CD4-positive, alpha-beta T cell (primary cell): ENCODE measurements around the gene MAST2. TPM values are rescaled to one million over a fixed set of nuclear protein-coding genes. Genes with fewer than 3 reads are reported as not detected.

Experiments used
- ATAC-seq: fragments of 200-7000 bp; cut with Tn5 transposase; one replicate; pipeline ENCODE4 v1.10.0; 2022; ENCODE audit warnings: mild to moderate bottlenecking; ENCODE audit not compliant: poor library complexity
- CTCF ChIA-PET: fragments of 350-600 bp; sonication (Branson Sonifier 250); formaldehyde crosslinking; loops from one replicate; lab custom pipeline; 2021; ENCODE audit warnings: antibody characterized with exemption, inconsistent platforms; lab: Charles Lee
- POLR2A ChIA-PET: fragments of 350-600 bp; sonication (Branson Sonifier 250); formaldehyde crosslinking; loops from one replicate; lab custom pipeline; 2021; ENCODE audit warnings: antibody characterized with exemption, inconsistent platforms; lab: Charles Lee
- DNase-seq, 14 experiments: peaks; one replicate each; pipeline ENCODE4 v3.0.0-alpha.2; 2013 to 2020; ENCODE audit warnings: mixed read lengths in 2 of 14
- H3K27ac ChIP-seq, 2 donors: one replicate each; pipeline versions ENCODE4 v1.5.1 to v1.7.0; 2013; ENCODE audit warnings: low read length in 2 of 2, low read depth in 1 of 2, mild to moderate bottlenecking in 1 of 2
- H3K27me3 ChIP-seq, 2 experiments: 1 replicate in 1 of 2; 2 replicates in 1 of 2; pipeline versions ENCODE4 v1.6.1 to v1.7.0; 2013; ENCODE audit warnings: low read length in 2 of 2, control low read depth in 1 of 2, mild to moderate bottlenecking in 1 of 2, moderate library complexity in 1 of 2; ENCODE audit not compliant: insufficient read depth in 2 of 2, control insufficient read depth in 1 of 2
- H3K36me3 ChIP-seq: one replicate; pipeline ENCODE4 v1.6.1; 2013; ENCODE audit warnings: low read length, control low read depth; ENCODE audit not compliant: insufficient read depth
- H3K4me1 ChIP-seq: one replicate; pipeline ENCODE4 v1.6.1; 2013; ENCODE audit warnings: low read length, control low read depth; ENCODE audit not compliant: insufficient read depth
- H3K4me3 ChIP-seq: one replicate; pipeline ENCODE4 v1.5.1; 2013; ENCODE audit warnings: mild to moderate bottlenecking, low read length, moderate library complexity
- H3K9me3 ChIP-seq, 2 experiments: 1 replicate in 1 of 2; 2 replicates in 1 of 2; pipeline versions ENCODE4 v1.6.1 to v1.7.0; 2013; ENCODE audit warnings: low read length in 2 of 2, mild to moderate bottlenecking in 2 of 2, control low read depth in 1 of 2, moderate library complexity in 1 of 2; ENCODE audit not compliant: control insufficient read depth in 1 of 2, insufficient read depth in 1 of 2
- H3K27ac Mint-ChIP-seq: one replicate; pipeline ENCODE4 v1.8.0; 2020; ENCODE audit warnings: mixed read lengths
- H3K27me3 Mint-ChIP-seq: one replicate; pipeline ENCODE4 v1.8.0; 2021; ENCODE audit warnings: mixed read lengths
- H3K36me3 Mint-ChIP-seq: one replicate; pipeline ENCODE4 v1.8.0; 2021; ENCODE audit warnings: low read depth, mixed read lengths
- H3K4me1 Mint-ChIP-seq: one replicate; pipeline ENCODE4 v1.8.0; 2021; ENCODE audit warnings: low read depth, mixed read lengths
- H3K4me3 Mint-ChIP-seq: one replicate; pipeline ENCODE4 v1.8.0; 2020; ENCODE audit warnings: mild to moderate bottlenecking, mixed read lengths
- H3K9me3 Mint-ChIP-seq: one replicate; pipeline ENCODE4 v1.8.0; 2020; ENCODE audit warnings: mixed read lengths
- CTCF ChIP-seq: fragments of 200-600 bp; IDR thresholded peaks from one replicate; pipeline ENCODE4 v1.8.0; 2022; ENCODE audit warnings: antibody characterized with exemption, mild to moderate bottlenecking
- intact Hi-C, 2 experiments: fragments of 100-400 bp; cut with DNase I in 1 of 2; cut with micrococcal nuclease in 1 of 2; formaldehyde crosslinking; loops; one replicate each; pipeline versions ENCODE4 v1.15.1 to v1.9.0; 2023 to 2025; cut with DNase I, micrococcal nuclease
- total RNA-seq, 174 experiments: library from RNA in 2 of 174; stranded (reverse) in 2 of 174; gene quantifications; one replicate each; pipeline ENCODE4 v1.2.3 and lab custom pipeline; 2021 to 2026

Gene MAST2
- total RNA-seq, 2 experiments from 2014 or later, result 5.7 to 6.5 TPM

- H3K27ac ChIP-seq, result no peak overlapping the region
- Mint-ChIP-seq H3K36me3 (no peaks in the 10 kb centered on the region), H3K4me3 (no peak overlapping the region), H3K9me3 (no peaks in the 10 kb centered on the region), H3K27me3 (no peaks in the 10 kb centered on the region), H3K27ac (no peak overlapping the region), H3K4me1 (no peaks in the 10 kb centered on the region)
- DNase-seq (no peak), ATAC-seq (no peak)
- no peaks in the 10 kb centered on the region for H3K4me1 ChIP-seq
- H3K27me3 ChIP-seq, result no peaks in the 10 kb centered on the region
- no peak overlapping the region for H3K4me3 ChIP-seq
- H3K36me3 ChIP-seq, result no peaks in the 10 kb centered on the region
- CTCF ChIA-PET, result no interaction called here
- H3K9me3 ChIP-seq, result no peaks in the 10 kb centered on the region
- POLR2A ChIA-PET, result no interaction called here
- intact Hi-C loops, result no loop called here
- no peak for TF ChIP-seq CTCF
Observed at GRCh38 chr1:45998020-45998617, 194.7 kb downstream of the MAST2 start.

GRCh38 chr1:45999507-45999906 is 196.1 kb downstream of the MAST2 start:
- intact Hi-C loops, result no loop called here
- H3K4me3 Mint-ChIP-seq, result no peak overlapping the region
- POLR2A ChIA-PET, result no interaction called here
- Histone ChIP-seq H3K9me3 (no peaks in the 10 kb centered on the region), H3K27me3 (no peaks in the 10 kb centered on the region), H3K4me3 (no peak overlapping the region), H3K27ac (no peak overlapping the region), H3K36me3 (no peaks in the 10 kb centered on the region), H3K4me1 (no peaks in the 10 kb centered on the region)
- no peaks in the 10 kb centered on the region for H3K27me3 Mint-ChIP-seq
- no peak overlapping the region for H3K27ac Mint-ChIP-seq
- CTCF ChIA-PET, result no interaction called here
- no peaks in the 10 kb centered on the region for H3K36me3 Mint-ChIP-seq
- no peaks in the 10 kb centered on the region for H3K4me1 Mint-ChIP-seq
- DNase-seq (no peak), ATAC-seq (no peak)
- TF ChIP-seq CTCF, result no peak
- H3K9me3 Mint-ChIP-seq, result no peaks in the 10 kb centered on the region

- CTCF ChIA-PET, result no interaction called here
- H3K4me3 ChIP-seq, result no peak overlapping the region
- peaks cover 2% of the 10 kb centered on the region for H3K36me3 ChIP-seq
- intact Hi-C loops, result no loop called here
- Mint-ChIP-seq H3K27ac (no peak overlapping the region), H3K27me3 (no peaks in the 10 kb centered on the region), H3K36me3 (peaks cover 2% of the 10 kb centered on the region), H3K4me1 (no peaks in the 10 kb centered on the region), H3K9me3 (no peaks in the 10 kb centered on the region), H3K4me3 (no peak overlapping the region)
- ATAC-seq (no peak), DNase-seq (no peak)
- H3K27me3 ChIP-seq, result no peaks in the 10 kb centered on the region
- POLR2A ChIA-PET, result no interaction called here
- H3K27ac ChIP-seq, result no peak overlapping the region
- no peaks in the 10 kb centered on the region for H3K4me1 ChIP-seq
- no peak for TF ChIP-seq CTCF
- H3K9me3 ChIP-seq, result no peaks in the 10 kb centered on the region
Observed at GRCh38 chr1:46001081-46001785, 197.8 kb downstream of the MAST2 start.
